Left ventricle myocardium inferior (tissue), 1 donor: ENCODE results near the gene DSP. TPM values are rescaled to one million over a fixed set of nuclear protein-coding genes. Genes with fewer than 3 reads are reported as not detected.

Source experiments
- DNase-seq: peaks from one replicate; pipeline ENCODE4 v3.0.0-alpha.2; 2020
- H3K27ac ChIP-seq: fragments of 200-600 bp; replicated peaks from 2 replicates; pipeline ENCODE4 v1.8.0; 2021
- H3K27me3 ChIP-seq: fragments of 200-600 bp; 2 replicates; pipeline ENCODE4 v1.8.0; 2021; ENCODE audit warnings: low read depth
- H3K36me3 ChIP-seq: fragments of 200-600 bp; 2 replicates; pipeline ENCODE4 v1.8.0; 2021
- H3K4me1 ChIP-seq: fragments of 200-600 bp; 2 replicates; pipeline ENCODE4 v1.8.0; 2021
- H3K4me3 ChIP-seq: fragments of 200-600 bp; 2 replicates; pipeline ENCODE4 v1.8.0; 2021; ENCODE audit warnings: mild to moderate bottlenecking, moderate library complexity
- H3K9me3 ChIP-seq: fragments of 200-600 bp; replicated peaks from 2 replicates; pipeline ENCODE4 v1.8.0; 2021
- intact Hi-C: fragments of 100-400 bp; cut with micrococcal nuclease; formaldehyde crosslinking; loops from one replicate; pipeline ENCODE4 v1.11.0; 2022
- total RNA-seq: library from RNA; stranded (reverse); fragmentation: NEBNext Ultra II Directional; extraction: Animal tissue kit (Norgen Biotek cat#: 25700); gene quantifications from one replicate; pipeline ENCODE4 v1.2.1, GENCODE V29; 2021
- TF ChIP-seq, protein P1 (sequence below): fragments of 200-600 bp; IDR thresholded peaks from 2 replicates; pipeline ENCODE4 v1.8.0; 2021; ENCODE audit warnings: antibody characterized with exemption, mild to moderate bottlenecking, borderline replicate concordance
- donor health status: DM: no; HTN: yes; CAD: no; lungs with severe emphysema.

DSP gene
- total RNA-seq, 1 donor from 2014 or later, result 322 TPM

DNA sequence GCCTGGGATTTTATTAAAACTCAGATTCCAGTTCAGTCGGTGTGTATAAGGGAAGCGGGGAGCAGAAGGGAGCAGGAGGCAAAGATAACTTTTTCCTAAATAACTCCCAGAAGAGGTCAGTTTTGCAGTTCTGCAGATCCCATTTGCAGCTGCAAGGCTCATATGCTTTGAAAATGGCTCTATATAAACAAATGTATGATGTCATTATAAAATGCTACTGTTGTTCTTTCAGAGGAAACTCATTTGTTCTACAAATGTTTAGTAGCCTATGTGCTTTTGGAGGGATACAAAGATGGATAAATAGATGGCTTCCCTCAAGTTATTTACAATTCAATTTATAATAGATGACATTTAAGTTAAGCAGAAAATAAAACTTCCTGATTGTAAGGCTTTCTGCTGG lies 29.2 kb upstream of the DSP start:
- no peaks in the 10 kb centered on the region for H3K36me3 ChIP-seq
- no peak for DNase-seq
- TF ChIP-seq, protein P1, sequence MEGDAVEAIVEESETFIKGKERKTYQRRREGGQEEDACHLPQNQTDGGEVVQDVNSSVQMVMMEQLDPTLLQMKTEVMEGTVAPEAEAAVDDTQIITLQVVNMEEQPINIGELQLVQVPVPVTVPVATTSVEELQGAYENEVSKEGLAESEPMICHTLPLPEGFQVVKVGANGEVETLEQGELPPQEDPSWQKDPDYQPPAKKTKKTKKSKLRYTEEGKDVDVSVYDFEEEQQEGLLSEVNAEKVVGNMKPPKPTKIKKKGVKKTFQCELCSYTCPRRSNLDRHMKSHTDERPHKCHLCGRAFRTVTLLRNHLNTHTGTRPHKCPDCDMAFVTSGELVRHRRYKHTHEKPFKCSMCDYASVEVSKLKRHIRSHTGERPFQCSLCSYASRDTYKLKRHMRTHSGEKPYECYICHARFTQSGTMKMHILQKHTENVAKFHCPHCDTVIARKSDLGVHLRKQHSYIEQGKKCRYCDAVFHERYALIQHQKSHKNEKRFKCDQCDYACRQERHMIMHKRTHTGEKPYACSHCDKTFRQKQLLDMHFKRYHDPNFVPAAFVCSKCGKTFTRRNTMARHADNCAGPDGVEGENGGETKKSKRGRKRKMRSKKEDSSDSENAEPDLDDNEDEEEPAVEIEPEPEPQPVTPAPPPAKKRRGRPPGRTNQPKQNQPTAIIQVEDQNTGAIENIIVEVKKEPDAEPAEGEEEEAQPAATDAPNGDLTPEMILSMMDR, result no peak
- no peak overlapping the region for H3K4me3 ChIP-seq
- H3K9me3 ChIP-seq, result no peaks in the 10 kb centered on the region
- no peaks in the 10 kb centered on the region for H3K4me1 ChIP-seq
- H3K27ac ChIP-seq, result no peak overlapping the region
- no peaks in the 10 kb centered on the region for H3K27me3 ChIP-seq
- intact Hi-C loops, result no loop called here

DNA sequence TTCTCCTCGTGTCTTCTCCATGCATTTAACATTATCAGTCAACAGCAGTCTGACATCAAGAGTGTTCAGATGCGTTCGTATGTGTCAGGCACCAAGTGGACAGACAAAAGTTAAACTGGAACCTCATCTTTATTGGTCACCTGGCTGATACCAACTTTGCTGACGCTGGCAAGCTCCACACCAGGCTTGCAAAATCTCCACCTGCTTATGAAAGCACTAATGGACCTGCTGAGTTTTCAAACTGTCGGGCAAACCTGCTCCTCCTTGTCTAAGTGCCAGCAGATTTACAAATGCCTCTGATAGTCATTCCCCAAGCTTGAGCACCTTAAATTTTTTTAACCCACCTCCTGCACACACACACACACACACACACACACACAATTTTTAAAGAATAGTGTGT lies 27.9 kb upstream of the DSP start:
- Histone ChIP-seq H3K27me3 (no peaks in the 10 kb centered on the region), H3K36me3 (no peaks in the 10 kb centered on the region), H3K4me3 (no peak overlapping the region), H3K4me1 (no peaks in the 10 kb centered on the region), H3K27ac (no peak overlapping the region), H3K9me3 (no peaks in the 10 kb centered on the region)
- TF ChIP-seq, protein P1, result no peak
- DNase-seq, result no peak
- intact Hi-C loops, result no loop called here

DNA sequence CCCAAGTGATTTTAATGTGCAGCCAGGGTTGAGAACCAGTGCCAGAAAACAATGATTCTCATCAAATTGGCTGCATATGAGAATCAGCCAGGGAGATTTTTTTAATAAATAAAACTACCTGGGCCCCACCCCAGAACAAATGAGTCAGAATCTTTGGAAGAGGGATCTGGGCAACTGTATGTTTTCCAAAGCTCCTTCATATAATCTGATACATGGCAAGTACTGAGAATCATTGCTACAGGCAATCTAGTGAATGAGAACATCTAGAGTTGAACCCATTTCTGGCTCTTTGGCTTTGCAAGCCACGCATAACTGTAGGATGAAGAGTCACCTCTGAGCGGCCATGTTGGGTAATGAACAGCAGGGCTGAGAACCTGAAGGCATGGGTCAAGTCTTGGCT lies 26.1 kb upstream of the DSP start:
- Histone ChIP-seq H3K9me3 (no peaks in the 10 kb centered on the region), H3K4me1 (no peaks in the 10 kb centered on the region), H3K4me3 (no peak overlapping the region), H3K36me3 (no peaks in the 10 kb centered on the region), H3K27ac (no peak overlapping the region), H3K27me3 (no peaks in the 10 kb centered on the region)
- no peak for DNase-seq
- TF ChIP-seq, protein P1, result no peak
- intact Hi-C loops, result no loop called here

DNA sequence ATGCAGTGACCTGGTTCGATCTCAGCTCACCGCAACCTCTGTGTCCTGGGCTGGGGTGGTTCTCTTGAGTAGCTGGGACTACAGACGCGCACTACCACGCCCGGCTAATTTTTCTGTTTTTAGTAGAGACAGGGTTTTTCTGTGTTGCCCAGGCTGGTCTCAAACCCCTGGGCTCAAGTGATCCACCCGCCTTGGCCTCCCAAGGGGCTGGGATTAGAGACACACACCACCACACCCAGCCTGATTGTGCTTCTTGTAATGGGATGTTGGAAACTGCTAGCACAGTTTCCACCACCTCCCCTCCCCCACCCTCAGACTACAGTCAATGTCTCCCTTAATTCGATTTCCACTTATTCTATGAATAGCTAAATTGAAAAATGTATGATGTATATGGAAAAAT lies 22.6 kb upstream of the DSP start:
- Histone ChIP-seq H3K27me3 (peaks cover 12% of the 10 kb centered on the region), H3K36me3 (no peaks in the 10 kb centered on the region), H3K4me3 (no peak overlapping the region), H3K27ac (no peak overlapping the region), H3K9me3 (no peaks in the 10 kb centered on the region), H3K4me1 (no peaks in the 10 kb centered on the region)
- TF ChIP-seq, protein P1, result no peak
- intact Hi-C loops, result no loop called here
- DNase-seq, result no peak

DNA sequence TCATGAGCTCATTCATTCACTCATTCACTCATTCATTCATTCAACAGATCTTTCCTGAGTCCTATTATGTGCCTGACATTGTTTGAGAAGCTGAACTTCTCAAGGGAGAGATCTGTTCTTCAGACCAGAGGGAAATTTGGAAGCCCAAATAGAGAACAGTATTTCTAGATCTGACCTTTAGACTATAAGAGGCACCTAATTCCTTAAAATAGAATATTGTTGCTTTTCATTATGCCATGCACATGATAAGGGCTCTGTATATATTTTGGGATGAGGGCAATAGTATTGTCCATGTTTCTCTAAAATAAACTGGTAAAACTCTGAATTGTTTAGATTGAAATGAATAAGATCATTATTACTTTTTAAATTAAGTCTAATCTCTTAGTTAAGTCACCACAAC lies 18.6 kb upstream of the DSP start:
- Histone ChIP-seq H3K4me3 (no peak overlapping the region), H3K27ac (no peak overlapping the region), H3K4me1 (no peaks in the 10 kb centered on the region), H3K27me3 (peaks cover 47% of the 10 kb centered on the region), H3K9me3 (no peaks in the 10 kb centered on the region), H3K36me3 (no peaks in the 10 kb centered on the region)
- DNase-seq, result no peak
- intact Hi-C loops, result no loop called here
- TF ChIP-seq, protein P1, result no peak

DNA sequence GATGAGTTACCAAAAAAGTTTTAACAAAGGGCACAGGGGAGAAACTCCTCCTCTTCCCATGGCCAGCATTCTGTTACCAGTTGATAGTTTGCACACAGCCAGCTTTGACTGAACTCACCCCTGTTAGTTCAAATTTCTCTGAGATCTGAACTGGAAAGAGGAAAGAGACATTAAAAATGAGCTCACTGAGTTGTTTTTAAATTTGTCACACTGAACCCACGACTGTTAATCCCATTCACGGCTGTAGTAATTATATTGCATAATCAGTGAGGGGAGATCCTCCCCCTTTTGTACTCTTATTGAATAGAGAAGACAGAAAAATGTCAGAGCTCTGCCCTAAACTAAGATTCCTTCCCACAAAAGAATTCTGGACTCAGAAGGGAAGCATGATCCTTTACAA lies 17.5 kb upstream of the DSP start:
- Histone ChIP-seq H3K27me3 (peaks cover 50% of the 10 kb centered on the region), H3K4me1 (no peaks in the 10 kb centered on the region)
- intact Hi-C loops, result no loop called here

More for the DNA sequence above, 17.5 kb upstream of the DSP start:
- H3K36me3 ChIP-seq, result no peaks in the 10 kb centered on the region
- no peak overlapping the region for H3K4me3 ChIP-seq
- TF ChIP-seq, protein P1, result no peak
- no peak for DNase-seq
- no peak overlapping the region for H3K27ac ChIP-seq
- H3K9me3 ChIP-seq, result no peaks in the 10 kb centered on the region
